Activated CD4-positive, CD25-positive, alpha-beta regulatory T cell treated with anti-CD3 and anti-CD28 coated beads, Interleukin-2, amount 50 U/mL, for 16 hours (primary cell): ENCODE measurements around the gene CAMK1D.

Source experiments
- DNase-seq: peaks from one replicate; pipeline ENCODE4 v3.0.0-alpha.2; 2020; ENCODE audit warnings: low read depth, low spot score

CAMK1D gene

GRCh38 chr10:12550994-12551393, 201.6 kb downstream of the CAMK1D start:
- no peak for DNase-seq

GRCh38 chr10:12556039-12556438, 206.7 kb downstream of the CAMK1D start:
- no peak for DNase-seq

- DNase-seq, result no peak
These were observed 210.3 kb downstream of the CAMK1D start for GRCh38 chr10:12559578-12560178.

- DNase-seq, result no peak
These were observed 212.0 kb downstream of the CAMK1D start for GRCh38 chr10:12561307-12561706.

GRCh38 chr10:12561720-12562119, 212.4 kb downstream of the CAMK1D start:
- no peak for DNase-seq

- no peak for DNase-seq
These were observed 214.1 kb downstream of the CAMK1D start for GRCh38 chr10:12563489-12563888.

- DNase-seq, result no peak
These were observed 214.8 kb downstream of the CAMK1D start for GRCh38 chr10:12564173-12564572.

- DNase-seq, result no peak
These were observed 217.1 kb downstream of the CAMK1D start for GRCh38 chr10:12566161-12567115.

GRCh38 chr10:12568391-12569009, 219.2 kb downstream of the CAMK1D start:
- no peak for DNase-seq

GRCh38 chr10:12572281-12572680, 222.9 kb downstream of the CAMK1D start:
- DNase-seq, result no peak

GRCh38 chr10:12577610-12578009, 228.3 kb downstream of the CAMK1D start:
- DNase-seq, result no peak

- DNase-seq, result no peak
These were observed 230.9 kb downstream of the CAMK1D start for GRCh38 chr10:12579954-12580858.

GRCh38 chr10:12583891-12584595, 234.7 kb downstream of the CAMK1D start:
- no peak for DNase-seq

GRCh38 chr10:12586741-12587140, 237.4 kb downstream of the CAMK1D start:
- DNase-seq, result no peak

GRCh38 chr10:12587451-12587888, 238.1 kb downstream of the CAMK1D start:
- DNase-seq, result no peak

GRCh38 chr10:12588091-12588860, 238.9 kb downstream of the CAMK1D start:
- no peak for DNase-seq

GRCh38 chr10:12589291-12589690, 239.9 kb downstream of the CAMK1D start:
- no peak for DNase-seq

GRCh38 chr10:12589791-12590190, 240.4 kb downstream of the CAMK1D start:
- no peak for DNase-seq

- no peak for DNase-seq
These were observed 241.6 kb downstream of the CAMK1D start for GRCh38 chr10:12590675-12591659.
